Prostate gland (tissue), 2 donors: ENCODE data around the gene APBB1IP.

Experiments
- POLR2A ChIP-seq: fragments of 450-650 bp; IDR thresholded peaks from one replicate; pipeline ENCODE4 v1.6.1; 2016; ENCODE audit warnings: antibody characterized with exemption, mild to moderate bottlenecking
- POLR2AphosphoS5 ChIP-seq: sonication (generic); formaldehyde crosslinking; IDR thresholded peaks from one replicate; pipeline ENCODE4 v1.6.1; 2017; ENCODE audit warnings: antibody characterized with exemption
- TF ChIP-seq, protein P1 (sequence below), 4 experiments: fragments of 200-600 bp in 2 of 4; fragments of 450-650 bp in 2 of 4; sonication (generic) in 2 of 4; IDR thresholded peaks; 1 replicate in 3 of 4; 2 replicates in 1 of 4; pipeline ENCODE4 v1.5.1; 2016 to 2019; ENCODE audit warnings: antibody characterized with exemption in 4 of 4, mild to moderate bottlenecking in 2 of 4, moderate library complexity in 2 of 4

DNA sequence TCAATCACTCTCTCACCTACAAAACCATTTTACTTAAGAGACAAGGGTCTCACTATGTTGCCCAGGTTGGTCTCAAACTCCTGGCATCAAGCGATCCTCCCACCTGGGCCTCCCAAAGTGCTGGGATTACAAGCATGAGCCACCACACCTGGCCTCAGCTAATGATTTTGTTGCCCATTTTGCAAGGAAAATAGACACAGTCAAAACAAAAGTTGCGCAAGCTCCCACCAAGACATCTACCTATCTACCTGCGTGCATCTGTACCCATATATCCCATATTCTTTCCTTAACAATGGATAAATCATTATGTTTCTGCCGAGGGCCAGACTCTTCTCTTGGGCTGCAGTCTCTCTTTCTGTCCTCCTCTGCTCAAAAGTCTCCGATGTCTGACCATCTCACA, 67.3 kb downstream of the APBB1IP start:
- TF ChIP-seq, protein P1, sequence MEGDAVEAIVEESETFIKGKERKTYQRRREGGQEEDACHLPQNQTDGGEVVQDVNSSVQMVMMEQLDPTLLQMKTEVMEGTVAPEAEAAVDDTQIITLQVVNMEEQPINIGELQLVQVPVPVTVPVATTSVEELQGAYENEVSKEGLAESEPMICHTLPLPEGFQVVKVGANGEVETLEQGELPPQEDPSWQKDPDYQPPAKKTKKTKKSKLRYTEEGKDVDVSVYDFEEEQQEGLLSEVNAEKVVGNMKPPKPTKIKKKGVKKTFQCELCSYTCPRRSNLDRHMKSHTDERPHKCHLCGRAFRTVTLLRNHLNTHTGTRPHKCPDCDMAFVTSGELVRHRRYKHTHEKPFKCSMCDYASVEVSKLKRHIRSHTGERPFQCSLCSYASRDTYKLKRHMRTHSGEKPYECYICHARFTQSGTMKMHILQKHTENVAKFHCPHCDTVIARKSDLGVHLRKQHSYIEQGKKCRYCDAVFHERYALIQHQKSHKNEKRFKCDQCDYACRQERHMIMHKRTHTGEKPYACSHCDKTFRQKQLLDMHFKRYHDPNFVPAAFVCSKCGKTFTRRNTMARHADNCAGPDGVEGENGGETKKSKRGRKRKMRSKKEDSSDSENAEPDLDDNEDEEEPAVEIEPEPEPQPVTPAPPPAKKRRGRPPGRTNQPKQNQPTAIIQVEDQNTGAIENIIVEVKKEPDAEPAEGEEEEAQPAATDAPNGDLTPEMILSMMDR (IDR thresholded peaks at IDR 0.05) = no peak
- TF ChIP-seq POLR2A (no peak), POLR2AphosphoS5 (no peak)
